K562 (cell line): ENCODE results near the gene PRR7. TPM values are rescaled to one million over a fixed set of nuclear protein-coding genes. Genes with fewer than 3 reads are reported as not detected.

Experiments used
- ETV1 ChIP-seq: fragments of 450-650 bp; conservative IDR thresholded peaks from 2 replicates; pipeline ENCODE4 v1.6.1; 2016; ENCODE audit warnings: missing genetic modification characterization, control low read depth, low read depth, missing compliant biosample characterization
- FIP1L1 ChIP-seq: fragments of 200-400 bp; formaldehyde crosslinking; IDR thresholded peaks from 2 replicates; pipeline ENCODE4 v1.6.1; 2018; ENCODE audit warnings: mild to moderate bottlenecking, low read depth, low read length; ENCODE audit not compliant: poor library complexity, severe bottlenecking
- GABPA ChIP-seq: fragments of 200-800 bp; sonication (Bioruptor generic); conservative IDR thresholded peaks from 2 replicates; pipeline ENCODE4 v1.6.1; 2016; ENCODE audit warnings: low read depth, missing genetic modification characterization, missing compliant biosample characterization
- GABPB2 ChIP-seq: fragments of 250-450 bp; sonication (Bioruptor Pico); conservative IDR thresholded peaks from 2 replicates; pipeline ENCODE4 v1.5.1; 2021; ENCODE audit warnings: mild to moderate bottlenecking
- HLTF ChIP-seq: fragments of 450-650 bp; IDR thresholded peaks from 2 replicates; pipeline ENCODE4 v1.6.1; 2016
- MCM2 ChIP-seq: fragments of 450-650 bp; IDR thresholded peaks from 2 replicates; pipeline ENCODE4 v1.6.1; 2017; ENCODE audit warnings: low read depth, mild to moderate bottlenecking
- NFRKB ChIP-seq: fragments of 450-650 bp; IDR thresholded peaks from 2 replicates; pipeline ENCODE4 v1.6.1; 2016; ENCODE audit warnings: low read depth
- NONO ChIP-seq, 2 experiments: fragments of 200-400 bp in 1 of 2; fragments of 450-650 bp in 1 of 2; formaldehyde crosslinking in 1 of 2; IDR thresholded peaks; 2 replicates each; pipeline ENCODE4 v1.6.1; 2017; ENCODE audit warnings: low read depth in 2 of 2, mild to moderate bottlenecking in 2 of 2, moderate library complexity in 2 of 2, low read length in 1 of 2
- NR4A1 ChIP-seq, 2 experiments: fragments of 250-450 bp in 1 of 2; fragments of 450-650 bp in 1 of 2; sonication (Bioruptor Pico) in 1 of 2; IDR thresholded peaks; 2 replicates each; pipeline versions ENCODE4 v1.4.0 to v1.6.1; 2016 to 2020; ENCODE audit warnings: mild to moderate bottlenecking in 2 of 2, missing compliant biosample characterization in 1 of 2, missing genetic modification characterization in 1 of 2, moderate library complexity in 1 of 2
- RBM25 ChIP-seq: fragments of 200-400 bp; formaldehyde crosslinking; IDR thresholded peaks from 2 replicates; pipeline ENCODE4 v1.6.1; 2018; ENCODE audit warnings: low read length, low read depth, moderate library complexity; ENCODE audit not compliant: severe bottlenecking
- SAP30 ChIP-seq: fragments of 200-600 bp; sonication (generic); IDR thresholded peaks from 2 replicates; pipeline ENCODE4 v1.6.1; 2012; ENCODE audit warnings: borderline replicate concordance, low read depth, mild to moderate bottlenecking, moderate library complexity, low read length, control low read depth, inconsistent platforms; ENCODE audit not compliant: insufficient read depth, poor library complexity, severe bottlenecking
- SIRT6 ChIP-seq: IDR thresholded peaks from one replicate; pipeline ENCODE4 v1.6.1; 2012; ENCODE audit warnings: low read depth, mild to moderate bottlenecking, control low read depth, inconsistent platforms, low read length, moderate library complexity
- SMAD4 ChIP-seq: fragments of 250-450 bp; sonication (Bioruptor Pico); conservative IDR thresholded peaks from 2 replicates; pipeline ENCODE4 v1.8.0; 2021; ENCODE audit warnings: inconsistent platforms, mild to moderate bottlenecking, moderate library complexity
- STAG1 ChIP-seq: sonication (generic); formaldehyde crosslinking; IDR thresholded peaks from 2 replicates; pipeline ENCODE4 v1.5.0; 2020; ENCODE audit warnings: missing genetic modification reagents, borderline replicate concordance
- ZBED1 ChIP-seq: IDR thresholded peaks from 2 replicates; pipeline ENCODE4 v1.6.1; 2014
- ZNF224 ChIP-seq: sonication (generic); formaldehyde crosslinking; IDR thresholded peaks from 2 replicates; pipeline ENCODE4 v1.8.0; 2022; ENCODE audit warnings: mild to moderate bottlenecking, missing genetic modification reagents
- ZNF239 ChIP-seq: fragments of 250-450 bp; sonication (Bioruptor Pico); IDR thresholded peaks from 2 replicates; pipeline ENCODE4 v1.4.0; 2020; ENCODE audit warnings: mild to moderate bottlenecking
- ZNF584 ChIP-seq: fragments of 200-800 bp; sonication (Bioruptor generic); IDR thresholded peaks from 2 replicates; pipeline ENCODE4 v1.6.1; 2016; ENCODE audit warnings: low read depth, mild to moderate bottlenecking, missing genetic modification characterization, missing compliant biosample characterization
- polyA plus RNA-seq, 8 experiments: library from polyadenylated mRNA; depleted of rRNA in 4 of 8; stranded (reverse) in 5 of 8; unstranded in 3 of 8; fragments of >200 nt; fragmentation: Nextera tagmentation in 2 of 8; fragmentation: Illumina TruSeq in 1 of 8; extraction: Ambion mirVana in 2 of 8; extraction: Trizol in 1 of 8; gene quantifications; 2 replicates each; pipeline versions ENCODE4 v1.2.1 to v1.2.3, GENCODE V29; 2011 to 2014; ENCODE audit warnings: inconsistent platforms in 1 of 8, missing spikeins in 1 of 8
- total RNA-seq, 7 experiments: library from RNA; depleted of rRNA in 6 of 7; stranded (reverse); fragments of >200 nt in 6 of 7; fragmentation: Illumina TruSeq in 2 of 7; extraction: Trizol in 2 of 7; gene quantifications; 2 replicates each; pipeline versions ENCODE4 v1.2.1 to v1.2.3, GENCODE V29; 2011 to 2021; ENCODE audit warnings: low replicate concordance in 1 of 7
- TF ChIP-seq, protein P1 (sequence below): IDR thresholded peaks from 3 replicates; pipeline ENCODE4 v1.6.1; 2011; ENCODE audit warnings: borderline replicate concordance, mild to moderate bottlenecking, moderate library complexity; ENCODE audit not compliant: insufficient read length; ENCODE audit errors: extremely low read depth
- TF ChIP-seq, protein P2 (sequence below): sonication (generic); formaldehyde crosslinking; IDR thresholded peaks from 2 replicates; pipeline ENCODE4 v1.8.0; 2023; ENCODE audit warnings: mild to moderate bottlenecking, missing genetic modification reagents
- TF ChIP-seq, protein P3 (sequence below): fragments of 450-650 bp; formaldehyde crosslinking; IDR thresholded peaks from 2 replicates; pipeline ENCODE4 v1.4.0; 2020; ENCODE audit warnings: mild to moderate bottlenecking, mixed read lengths

PRR7 gene
- total and polyA plus RNA-seq, 9 of the 15 experiments (the other 6 are each of a cell fraction or from before 2014, with no cell fraction given) = 0.80 to 11.3 (median 10.4) TPM; not detected in 4

DNA sequence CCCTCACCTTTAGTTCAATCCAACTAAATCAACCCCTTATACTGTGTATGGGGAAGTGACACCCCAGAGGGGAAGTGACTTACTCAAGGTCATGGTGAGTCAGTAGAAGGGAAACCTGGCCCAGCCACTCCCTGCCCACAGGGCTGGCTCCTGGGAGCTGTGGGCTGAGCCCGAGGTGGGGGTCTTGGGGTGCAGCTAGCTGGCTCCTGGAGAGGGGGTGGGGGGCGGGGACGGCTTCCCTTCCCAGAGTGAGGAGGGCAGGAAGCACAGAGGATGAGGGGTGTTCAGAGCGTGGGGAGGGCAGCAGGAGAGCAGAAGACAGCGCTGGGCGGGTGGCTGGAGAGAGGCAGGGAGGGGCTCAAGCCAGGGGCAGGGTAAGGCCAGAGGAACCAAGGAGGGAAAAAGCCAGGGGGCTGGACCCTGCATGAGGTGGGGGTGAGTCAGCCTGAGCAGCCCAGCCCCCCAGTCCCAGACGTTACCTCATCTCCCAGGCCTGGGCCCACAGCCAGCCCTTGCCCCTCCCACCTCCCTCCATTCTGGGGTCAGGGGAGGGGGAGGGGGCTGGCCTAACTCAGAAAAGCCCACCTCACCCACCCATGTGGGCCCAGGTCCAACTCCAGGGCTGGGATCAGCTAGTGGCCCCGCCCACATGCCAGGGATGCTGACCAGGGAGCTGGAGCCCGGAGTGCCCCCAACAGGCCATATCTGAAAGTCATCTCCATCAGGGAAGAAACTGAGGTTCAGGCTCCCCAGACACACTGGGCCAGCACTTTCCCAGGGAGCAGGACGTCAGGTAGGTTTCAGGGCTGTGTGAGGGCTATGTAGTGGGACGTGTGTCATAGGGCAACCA, 48.0 kb downstream of the PRR7 start (continued):
- no peak for TF ChIP-seq SIRT6
- TF ChIP-seq ETV1 (tag) = peak; percentile 39; the same call in 1 of the 2 replicates
- TF ChIP-seq ZNF584 = no peak
- no peak for TF ChIP-seq STAG1
- TF ChIP-seq ZBED1 = no peak
- TF ChIP-seq SAP30 = no peak
- TF ChIP-seq MCM2 = no peak
- no peak for TF ChIP-seq GABPA
- TF ChIP-seq GABPB2 (CRISPR knock-in tag) = no peak
- 0 out of 2 replicates have a peak, but pooled peaks have one; percentile 38 for TF ChIP-seq NFRKB
- TF ChIP-seq ZNF239 (CRISPR knock-in tag) = no peak
- TF ChIP-seq, protein P1, sequence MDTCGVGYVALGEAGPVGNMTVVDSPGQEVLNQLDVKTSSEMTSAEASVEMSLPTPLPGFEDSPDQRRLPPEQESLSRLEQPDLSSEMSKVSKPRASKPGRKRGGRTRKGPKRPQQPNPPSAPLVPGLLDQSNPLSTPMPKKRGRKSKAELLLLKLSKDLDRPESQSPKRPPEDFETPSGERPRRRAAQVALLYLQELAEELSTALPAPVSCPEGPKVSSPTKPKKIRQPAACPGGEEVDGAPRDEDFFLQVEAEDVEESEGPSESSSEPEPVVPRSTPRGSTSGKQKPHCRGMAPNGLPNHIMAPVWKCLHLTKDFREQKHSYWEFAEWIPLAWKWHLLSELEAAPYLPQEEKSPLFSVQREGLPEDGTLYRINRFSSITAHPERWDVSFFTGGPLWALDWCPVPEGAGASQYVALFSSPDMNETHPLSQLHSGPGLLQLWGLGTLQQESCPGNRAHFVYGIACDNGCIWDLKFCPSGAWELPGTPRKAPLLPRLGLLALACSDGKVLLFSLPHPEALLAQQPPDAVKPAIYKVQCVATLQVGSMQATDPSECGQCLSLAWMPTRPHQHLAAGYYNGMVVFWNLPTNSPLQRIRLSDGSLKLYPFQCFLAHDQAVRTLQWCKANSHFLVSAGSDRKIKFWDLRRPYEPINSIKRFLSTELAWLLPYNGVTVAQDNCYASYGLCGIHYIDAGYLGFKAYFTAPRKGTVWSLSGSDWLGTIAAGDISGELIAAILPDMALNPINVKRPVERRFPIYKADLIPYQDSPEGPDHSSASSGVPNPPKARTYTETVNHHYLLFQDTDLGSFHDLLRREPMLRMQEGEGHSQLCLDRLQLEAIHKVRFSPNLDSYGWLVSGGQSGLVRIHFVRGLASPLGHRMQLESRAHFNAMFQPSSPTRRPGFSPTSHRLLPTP = no peak
- no peak for TF ChIP-seq NR4A1 (CRISPR knock-in tag; IDR thresholded peaks at IDR 0.05)
- no peak for TF ChIP-seq NR4A1 (tag; IDR thresholded peaks at IDR 0.05)
- TF ChIP-seq RBM25 = no peak
- TF ChIP-seq, protein P2, sequence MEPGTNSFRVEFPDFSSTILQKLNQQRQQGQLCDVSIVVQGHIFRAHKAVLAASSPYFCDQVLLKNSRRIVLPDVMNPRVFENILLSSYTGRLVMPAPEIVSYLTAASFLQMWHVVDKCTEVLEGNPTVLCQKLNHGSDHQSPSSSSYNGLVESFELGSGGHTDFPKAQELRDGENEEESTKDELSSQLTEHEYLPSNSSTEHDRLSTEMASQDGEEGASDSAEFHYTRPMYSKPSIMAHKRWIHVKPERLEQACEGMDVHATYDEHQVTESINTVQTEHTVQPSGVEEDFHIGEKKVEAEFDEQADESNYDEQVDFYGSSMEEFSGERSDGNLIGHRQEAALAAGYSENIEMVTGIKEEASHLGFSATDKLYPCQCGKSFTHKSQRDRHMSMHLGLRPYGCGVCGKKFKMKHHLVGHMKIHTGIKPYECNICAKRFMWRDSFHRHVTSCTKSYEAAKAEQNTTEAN (CRISPR knock-in tag) = no peak
- 0 out of 2 replicates have a peak, but pooled peaks have one; percentile 40 for TF ChIP-seq HLTF
- TF ChIP-seq SMAD4 (CRISPR knock-in tag) = peak; percentile 91
- no peak for TF ChIP-seq FIP1L1
- no peak for TF ChIP-seq NONO (IDR thresholded peaks at IDR 0.05; ENCODE audit: low read depth in 2 of 2, low read length in 1 of 2)
- TF ChIP-seq, protein P3, sequence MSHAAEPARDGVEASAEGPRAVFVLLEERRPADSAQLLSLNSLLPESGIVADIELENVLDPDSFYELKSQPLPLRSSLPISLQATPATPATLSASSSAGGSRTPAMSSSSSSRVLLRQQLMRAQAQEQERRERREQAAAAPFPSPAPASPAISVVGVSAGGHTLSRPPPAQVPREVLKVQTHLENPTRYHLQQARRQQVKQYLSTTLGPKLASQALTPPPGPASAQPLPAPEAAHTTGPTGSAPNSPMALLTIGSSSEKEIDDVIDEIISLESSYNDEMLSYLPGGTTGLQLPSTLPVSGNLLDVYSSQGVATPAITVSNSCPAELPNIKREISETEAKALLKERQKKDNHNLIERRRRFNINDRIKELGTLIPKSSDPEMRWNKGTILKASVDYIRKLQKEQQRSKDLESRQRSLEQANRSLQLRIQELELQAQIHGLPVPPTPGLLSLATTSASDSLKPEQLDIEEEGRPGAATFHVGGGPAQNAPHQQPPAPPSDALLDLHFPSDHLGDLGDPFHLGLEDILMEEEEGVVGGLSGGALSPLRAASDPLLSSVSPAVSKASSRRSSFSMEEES (CRISPR knock-in tag) = no peak
- no peak for TF ChIP-seq ZNF224 (CRISPR knock-in tag)
